ENCODE data around the gene LRTM2. TPM values are rescaled to one million over a fixed set of nuclear protein-coding genes. Genes with fewer than 3 reads are reported as not detected.

LRTM2 gene
- total and polyA plus RNA-seq, 2 of the 4 experiments (the other 2 are of a cell fraction): not detected

GRCh38 chr12:1844661-1845409, 24.5 kb downstream of the LRTM2 start:
- POLR2A ChIA-PET (ENCODE audit: unreplicated experiment): no interaction called here
- no peak overlapping the region for H3K27ac ChIP-seq (ENCODE audit: insufficient read depth, low read length)
- dilution Hi-C loops (cut with HindIII; ENCODE audit: low sequenced_read_pairs, unreplicated experiment) (no loop called here), in situ Hi-C loops (cut with MboI; ENCODE audit: low sequenced_read_pairs) (no loop called here), intact Hi-C loops (cut with micrococcal nuclease) (no loop called here)
- H3K4me3 ChIP-seq (ENCODE audit: insufficient read depth, low read depth, low read length): no peak overlapping the region
- H2BK120ac ChIP-seq (ENCODE audit: low read depth, low read length): no peak overlapping the region
- no peak overlapping the region for H3K4me2 ChIP-seq (ENCODE audit: low read depth, low read length)
- DNase-seq (no peak), ATAC-seq (ENCODE audit: low read depth) (no peak)
- H3K4me1 ChIP-seq (ENCODE audit: control insufficient read depth, insufficient read depth, low read length): no peaks in the 10 kb centered on the region
- no peak overlapping the region for H2BK20ac ChIP-seq (ENCODE audit: low read depth, low read length)
- no peak overlapping the region for H3K9ac ChIP-seq (ENCODE audit: low read depth, low read length)
- no peak overlapping the region for H4K5ac ChIP-seq (ENCODE audit: low read depth, low read length)
- no peak overlapping the region for H3K23ac ChIP-seq (ENCODE audit: low read depth, low read length)
- H3K18ac ChIP-seq (ENCODE audit: low read depth, low read length): no peak overlapping the region
- H4K8ac ChIP-seq (ENCODE audit: low read depth in 2 of 2, low read length in 2 of 2): no peak overlapping the region
- H2BK5ac ChIP-seq (ENCODE audit: low read depth, low read length, poor library complexity, severe bottlenecking): no peak overlapping the region
- H2AK5ac ChIP-seq (ENCODE audit: low read depth, low read length): no peak overlapping the region
- H4K20me1 ChIP-seq (ENCODE audit: insufficient read depth, low read length): no peaks in the 10 kb centered on the region
- no peaks in the 10 kb centered on the region for H3K36me3 ChIP-seq (ENCODE audit: control insufficient read depth, insufficient read depth, low read length)
- CTCF ChIA-PET: no interaction called here
- no peaks in the 10 kb centered on the region for H3K9me1 ChIP-seq (ENCODE audit: insufficient read depth, low read length)
- no peak overlapping the region for H4K91ac ChIP-seq (ENCODE audit: insufficient read depth, low read depth, low read length)
- no peaks in the 10 kb centered on the region for H3K9me3 ChIP-seq (ENCODE audit: control insufficient read depth, insufficient read depth, low read length)
- no TSS peak for BruUV-seq (replicated peaks)
- H3K79me1 ChIP-seq (ENCODE audit: low read depth in 1 of 2, low read length in 2 of 2): no peaks in the 10 kb centered on the region
- H3K14ac ChIP-seq (replicated peaks; ENCODE audit: low read depth, low read length): no peak overlapping the region
- 39% methylated on average over 2 of the region's 12 CpGs; no CpG with 5 or more reads in 1 of the 2 experiments for WGBS, 2 experiments (ENCODE audit: extremely low coverage in 2 of 2, insufficient read length in 1 of 2)
- no peak overlapping the region for H3K4ac ChIP-seq (ENCODE audit: low read depth, low read length)
- TF ChIP-seq NFE2L2 (IDR thresholded peaks at IDR 0.05; ENCODE audit: low read depth, low read length): no peak
- TF ChIP-seq SMC3 (IDR thresholded peaks at IDR 0.05; ENCODE audit: low read depth, low read length): no peak
- TF ChIP-seq, protein P1, sequence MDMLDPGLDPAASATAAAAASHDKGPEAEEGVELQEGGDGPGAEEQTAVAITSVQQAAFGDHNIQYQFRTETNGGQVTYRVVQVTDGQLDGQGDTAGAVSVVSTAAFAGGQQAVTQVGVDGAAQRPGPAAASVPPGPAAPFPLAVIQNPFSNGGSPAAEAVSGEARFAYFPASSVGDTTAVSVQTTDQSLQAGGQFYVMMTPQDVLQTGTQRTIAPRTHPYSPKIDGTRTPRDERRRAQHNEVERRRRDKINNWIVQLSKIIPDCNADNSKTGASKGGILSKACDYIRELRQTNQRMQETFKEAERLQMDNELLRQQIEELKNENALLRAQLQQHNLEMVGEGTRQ (IDR thresholded peaks at IDR 0.05; ENCODE audit: low read depth, low read length): no peak
- TF ChIP-seq MXI1 (IDR thresholded peaks at IDR 0.05; ENCODE audit: borderline replicate concordance, low read depth, low read length): no peak
- no peak for TF ChIP-seq RFX5 (IDR thresholded peaks at IDR 0.05; ENCODE audit: low read depth, low read length)
- no peak for TF ChIP-seq FOS (IDR thresholded peaks at IDR 0.05; ENCODE audit: low read depth, low read length)
- TF ChIP-seq CHD1 (IDR thresholded peaks at IDR 0.05; ENCODE audit: low read depth, low read length): no peak
- TF ChIP-seq MAFK (IDR thresholded peaks at IDR 0.05; ENCODE audit: low read depth, low read length): no peak
- no peak for TF ChIP-seq BHLHE40 (IDR thresholded peaks at IDR 0.05; ENCODE audit: low read depth, low read length)
- no peak for TF ChIP-seq ELK1 (IDR thresholded peaks at IDR 0.05; ENCODE audit: borderline replicate concordance, low read depth, low read length)
- no peak for TF ChIP-seq CEBPB (IDR thresholded peaks at IDR 0.05; ENCODE audit: low read depth, low read length)
- H2BK15ac ChIP-seq (ENCODE audit: low read depth, low read length): no peak overlapping the region
- H3K27me3 ChIP-seq (ENCODE audit: control insufficient read depth, insufficient read depth, low read length): peaks cover 77% of the 10 kb centered on the region
- H3K56ac ChIP-seq (ENCODE audit: extremely low read depth, insufficient read depth, low read length): no peak overlapping the region
- H2AFZ ChIP-seq (replicated peaks; ENCODE audit: low read length, poor library complexity): no peak overlapping the region
- H2AK9ac ChIP-seq (replicated peaks; ENCODE audit: low read depth, low read length, poor library complexity): no peak overlapping the region

Measured in IMR-90 (cell line).